ENCODE measurements around the gene IL27RA.

GRCh38 chr19:13995017-13995728, 36.4 kb upstream of the IL27RA start:
- TF ChIP-seq CTCF (conservative IDR thresholded peaks at IDR 0.05; ENCODE audit: low read depth, low read length) (no peak), EZH2phosphoT487 (IDR thresholded peaks at IDR 0.05; ENCODE audit: borderline replicate concordance, low read length) (no peak), EZH2 (IDR thresholded peaks at IDR 0.05; ENCODE audit: low read length, unreplicated experiment) (no peak)
